ENCODE measurements around the gene NOP9.

The NOP9 gene

DNA sequence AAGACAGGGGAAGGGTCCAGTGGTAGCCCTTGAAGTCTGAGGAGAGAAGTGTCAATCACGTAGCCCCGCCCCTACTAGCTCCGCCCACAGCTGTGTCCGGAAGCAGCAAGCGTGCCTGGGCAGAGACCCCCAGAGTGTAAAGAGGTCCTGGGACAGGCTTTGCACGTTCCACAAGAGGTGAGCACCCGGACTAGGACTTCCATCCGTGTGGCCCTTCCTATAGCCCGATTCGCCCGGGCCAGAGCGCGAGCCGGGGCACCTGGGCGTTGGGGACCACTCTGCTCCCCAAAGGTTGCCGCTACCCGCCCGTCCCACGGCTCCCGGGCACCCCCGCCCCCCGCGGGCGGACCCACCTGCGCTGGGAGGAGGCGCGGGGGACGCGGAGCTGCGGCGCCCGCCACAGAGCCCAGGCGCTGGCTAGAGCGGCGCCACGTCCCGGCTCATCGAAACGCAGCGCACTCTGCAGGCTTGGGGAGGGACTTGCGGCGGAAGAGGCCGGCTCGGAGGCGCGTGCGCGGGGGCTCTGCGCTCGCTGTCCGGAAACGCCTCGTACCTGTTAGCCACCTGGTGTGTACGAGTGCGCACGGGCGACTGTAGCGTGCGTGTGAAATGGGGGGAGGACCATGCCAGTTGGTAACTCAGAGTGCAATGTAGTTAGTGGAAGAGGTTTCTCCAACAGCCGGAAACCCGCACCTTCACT is 28.4 kb upstream of the NOP9 start, which contains the start of gene RABGGTA:
Gene RABGGTA (minus strand): TSS at position 464 of the 700 bp plus-strand sequence. CDS start 482 bp downstream, outside the sequence.
- Mint-ChIP-seq H3K36me3 (ENCODE audit: low read depth) (peaks cover 38% of the 10 kb centered on the region), H3K4me3 (peak within 1 kb of the TSS; percentile 85), H3K27ac (peak within 1 kb of the TSS; percentile 95), H3K9me3 (no peaks in the 10 kb centered on the region), H3K4me1 (ENCODE audit: low read depth) (peaks cover 51% of the 10 kb centered on the region), H3K27me3 (no peaks in the 10 kb centered on the region)
- DNase-seq: peak; percentile 90

DNA sequence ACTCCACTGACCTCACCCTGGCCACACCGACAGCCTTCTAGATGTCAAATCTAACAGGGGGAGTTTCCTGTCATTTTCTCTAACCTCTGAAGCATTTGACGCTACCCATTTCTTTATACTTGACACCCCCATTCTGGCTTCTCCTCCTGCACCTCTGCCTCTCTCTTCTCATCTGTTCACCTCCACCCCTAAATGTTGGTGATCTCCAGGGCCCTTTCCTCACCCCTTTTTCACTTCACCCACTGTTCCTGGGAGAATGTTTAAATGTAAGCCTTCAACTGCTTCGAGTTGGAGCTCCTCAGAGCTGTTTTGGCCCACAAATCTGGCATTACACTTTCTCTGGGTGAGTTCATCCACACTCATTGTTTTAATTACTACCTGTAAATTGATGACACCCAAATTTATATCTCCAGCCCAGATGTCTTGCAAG is 27.8 kb upstream of the NOP9 start:
- Mint-ChIP-seq H3K4me1 (ENCODE audit: low read depth) (peaks cover 55% of the 10 kb centered on the region), H3K9me3 (no peaks in the 10 kb centered on the region), H3K36me3 (ENCODE audit: low read depth) (peaks cover 33% of the 10 kb centered on the region), H3K27ac (peak overlapping the region; percentile 95), H3K27me3 (no peaks in the 10 kb centered on the region), H3K4me3 (peak overlapping the region; percentile 85)
- DNase-seq: no peak

DNA sequence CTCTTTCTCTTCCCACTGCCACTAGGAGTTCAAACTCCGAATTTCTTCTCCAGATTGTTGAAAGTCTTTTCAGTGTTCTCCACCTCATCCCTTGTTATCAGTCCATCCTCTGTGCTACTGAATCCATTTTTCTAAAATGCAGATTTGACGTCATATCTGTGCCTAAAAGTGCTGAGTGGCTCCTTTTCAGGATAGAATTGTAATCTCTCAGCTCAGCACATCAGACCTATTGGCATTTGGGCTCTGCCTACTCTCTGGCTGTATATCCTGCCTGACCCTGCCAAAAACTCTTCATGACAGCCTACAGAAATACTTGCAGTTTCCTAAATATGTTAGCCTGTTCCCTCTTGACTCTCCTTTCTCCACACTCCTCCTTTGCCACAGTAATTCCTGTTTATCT is 27.2 kb upstream of the NOP9 start:
- Mint-ChIP-seq H3K27ac (peak overlapping the region; percentile 95), H3K4me3 (peak overlapping the region; percentile 85), H3K36me3 (ENCODE audit: low read depth) (peaks cover 26% of the 10 kb centered on the region), H3K9me3 (no peaks in the 10 kb centered on the region), H3K4me1 (ENCODE audit: low read depth) (peaks cover 61% of the 10 kb centered on the region), H3K27me3 (no peaks in the 10 kb centered on the region)
- no peak for DNase-seq

DNA sequence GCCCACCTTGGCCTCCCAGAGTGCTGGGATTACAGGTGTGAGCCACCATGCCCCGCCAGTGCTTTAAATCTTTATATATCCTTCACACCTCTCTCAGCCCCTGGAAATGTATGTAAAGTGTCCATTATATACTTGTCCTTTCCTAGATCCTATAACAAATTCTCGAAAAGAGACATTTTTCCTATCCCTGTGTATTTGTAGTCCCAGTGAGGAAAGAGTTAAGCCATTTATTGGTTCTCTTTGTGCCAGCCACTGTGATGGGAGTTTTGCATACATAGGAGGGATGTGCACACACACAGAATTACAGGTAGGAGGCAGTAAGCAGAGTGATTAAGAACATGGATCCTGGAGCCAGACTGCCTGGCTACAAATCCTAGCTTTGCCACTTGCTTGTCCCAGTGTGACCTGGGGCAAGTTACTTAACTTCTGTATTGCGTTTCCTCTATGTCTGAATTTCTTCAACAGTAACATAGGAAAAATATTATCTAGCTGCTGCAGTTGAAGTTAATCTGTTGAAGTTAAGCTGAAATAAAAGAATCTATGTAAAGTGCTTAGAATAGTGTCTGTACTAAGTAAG is 26.1 kb upstream of the NOP9 start:
- Mint-ChIP-seq H3K4me3 (peak overlapping the region; percentile 13), H3K9me3 (peaks cover 2% of the 10 kb centered on the region), H3K27ac (peak overlapping the region; percentile 89), H3K4me1 (ENCODE audit: low read depth) (peaks cover 71% of the 10 kb centered on the region), H3K27me3 (no peaks in the 10 kb centered on the region), H3K36me3 (ENCODE audit: low read depth) (peaks cover 19% of the 10 kb centered on the region)
- DNase-seq: no peak

DNA sequence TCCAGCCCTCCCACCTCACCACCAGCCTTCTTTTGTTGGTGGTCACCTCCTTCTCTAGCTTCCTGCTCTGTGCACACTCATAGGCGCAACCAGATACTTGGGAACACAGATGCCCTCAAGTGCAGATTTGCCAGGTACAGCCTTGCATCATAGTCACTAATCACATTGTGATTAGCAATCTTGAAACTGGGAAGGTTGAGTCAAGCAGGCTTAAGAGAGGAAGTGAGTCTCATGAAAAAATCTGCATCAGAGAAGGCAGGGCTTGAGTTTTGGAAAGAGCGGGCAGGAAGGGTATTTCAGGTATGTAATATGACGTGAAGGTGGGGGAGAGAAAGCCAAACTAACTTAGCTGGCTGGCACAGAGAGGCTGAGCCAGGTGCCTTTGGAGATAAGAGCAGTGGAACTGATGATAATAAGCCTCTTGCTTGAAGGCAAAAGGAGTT is 25.5 kb upstream of the NOP9 start:
- peak; percentile 71 for DNase-seq
- Mint-ChIP-seq H3K27ac (peak overlapping the region; percentile 89), H3K36me3 (ENCODE audit: low read depth) (peaks cover 13% of the 10 kb centered on the region), H3K9me3 (peaks cover 2% of the 10 kb centered on the region), H3K4me1 (ENCODE audit: low read depth) (peaks cover 77% of the 10 kb centered on the region), H3K4me3 (peak overlapping the region; percentile 28), H3K27me3 (no peaks in the 10 kb centered on the region)

DNA sequence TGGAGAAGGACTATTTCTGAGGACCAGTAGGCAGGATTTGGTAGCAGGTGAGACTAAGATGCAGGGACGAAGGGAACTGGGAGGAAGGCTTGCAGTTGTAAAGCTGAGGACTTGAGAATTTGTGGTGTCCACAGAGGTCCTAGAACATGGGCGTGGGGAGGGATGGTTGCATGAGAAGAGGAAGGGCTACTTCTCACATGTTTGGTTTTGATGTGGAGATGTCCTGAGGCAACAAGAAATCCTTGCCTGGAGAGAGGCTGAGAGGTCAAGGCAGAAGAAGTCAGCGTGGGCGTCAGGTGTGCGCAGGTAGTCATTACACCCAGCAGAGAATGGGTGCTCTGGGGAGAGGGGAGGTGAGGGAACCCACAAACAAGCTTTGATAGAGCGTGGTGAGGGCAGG is 22.6 kb upstream of the NOP9 start:
- Mint-ChIP-seq H3K9me3 (peaks cover 2% of the 10 kb centered on the region), H3K27me3 (no peaks in the 10 kb centered on the region), H3K27ac (peak overlapping the region; percentile 2), H3K4me3 (no peak overlapping the region), H3K36me3 (ENCODE audit: low read depth) (no peaks in the 10 kb centered on the region), H3K4me1 (ENCODE audit: low read depth) (peaks cover 73% of the 10 kb centered on the region)
- no peak for DNase-seq

DNA sequence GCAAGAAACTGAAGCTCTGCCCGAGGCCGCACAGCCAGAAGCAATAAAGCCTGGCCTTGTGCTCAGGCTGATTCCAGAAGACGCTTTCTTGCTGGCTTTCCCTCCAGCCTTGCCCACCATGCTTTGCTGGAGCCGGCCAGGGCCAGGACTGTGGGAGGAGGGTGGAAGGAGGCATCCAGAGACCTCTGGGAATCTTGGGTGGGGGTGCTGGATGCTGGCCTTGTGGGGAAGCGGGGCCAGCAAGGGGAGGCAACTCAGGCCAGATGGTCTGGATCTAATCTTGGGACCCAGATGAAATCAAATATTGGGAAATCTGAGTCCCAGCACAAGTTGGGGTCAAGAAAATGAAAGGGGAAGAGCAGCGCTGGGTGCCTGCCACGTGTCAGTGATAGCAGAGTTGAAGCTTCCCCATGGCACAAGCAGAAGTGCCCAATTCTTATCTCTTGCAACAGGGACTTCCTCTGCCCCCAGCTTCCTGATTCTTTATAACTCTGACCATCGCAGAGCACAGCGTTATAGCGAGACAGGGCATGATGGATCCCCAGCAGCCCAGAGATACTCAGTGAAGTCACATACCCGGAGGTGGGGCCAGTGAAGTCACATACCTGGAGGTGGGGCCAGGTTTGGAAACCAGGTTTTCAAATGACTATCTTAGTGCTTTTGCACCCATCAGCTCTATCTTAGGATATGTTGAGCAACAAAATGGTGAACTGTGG is 21.9 kb upstream of the NOP9 start:
- Mint-ChIP-seq H3K9me3 (peaks cover 2% of the 10 kb centered on the region), H3K27ac (peak overlapping the region; percentile 70), H3K4me1 (ENCODE audit: low read depth) (peaks cover 66% of the 10 kb centered on the region), H3K4me3 (no peak overlapping the region), H3K36me3 (ENCODE audit: low read depth) (no peaks in the 10 kb centered on the region), H3K27me3 (no peaks in the 10 kb centered on the region)
- DNase-seq: no peak

DNA sequence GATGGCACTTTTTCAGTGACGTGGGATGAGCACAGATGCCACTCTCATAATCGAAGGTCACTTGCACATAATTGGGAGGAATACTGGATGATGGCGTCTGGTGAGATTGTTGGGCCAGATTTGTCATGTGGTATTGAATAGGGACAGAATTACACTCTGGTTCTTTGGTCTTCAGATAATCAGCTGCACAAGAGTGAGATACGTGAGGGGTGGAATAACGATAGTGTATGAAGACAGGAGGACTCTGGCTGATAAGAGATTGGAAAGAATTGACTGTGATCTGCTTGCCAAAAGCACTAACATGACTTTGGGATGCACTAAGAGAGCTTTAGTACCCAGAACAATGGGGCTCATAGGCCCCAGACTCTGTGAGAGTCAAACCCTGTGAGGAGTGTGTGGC is 21.2 kb upstream of the NOP9 start:
- no peak overlapping the region for H3K4me3 Mint-ChIP-seq

DNA sequence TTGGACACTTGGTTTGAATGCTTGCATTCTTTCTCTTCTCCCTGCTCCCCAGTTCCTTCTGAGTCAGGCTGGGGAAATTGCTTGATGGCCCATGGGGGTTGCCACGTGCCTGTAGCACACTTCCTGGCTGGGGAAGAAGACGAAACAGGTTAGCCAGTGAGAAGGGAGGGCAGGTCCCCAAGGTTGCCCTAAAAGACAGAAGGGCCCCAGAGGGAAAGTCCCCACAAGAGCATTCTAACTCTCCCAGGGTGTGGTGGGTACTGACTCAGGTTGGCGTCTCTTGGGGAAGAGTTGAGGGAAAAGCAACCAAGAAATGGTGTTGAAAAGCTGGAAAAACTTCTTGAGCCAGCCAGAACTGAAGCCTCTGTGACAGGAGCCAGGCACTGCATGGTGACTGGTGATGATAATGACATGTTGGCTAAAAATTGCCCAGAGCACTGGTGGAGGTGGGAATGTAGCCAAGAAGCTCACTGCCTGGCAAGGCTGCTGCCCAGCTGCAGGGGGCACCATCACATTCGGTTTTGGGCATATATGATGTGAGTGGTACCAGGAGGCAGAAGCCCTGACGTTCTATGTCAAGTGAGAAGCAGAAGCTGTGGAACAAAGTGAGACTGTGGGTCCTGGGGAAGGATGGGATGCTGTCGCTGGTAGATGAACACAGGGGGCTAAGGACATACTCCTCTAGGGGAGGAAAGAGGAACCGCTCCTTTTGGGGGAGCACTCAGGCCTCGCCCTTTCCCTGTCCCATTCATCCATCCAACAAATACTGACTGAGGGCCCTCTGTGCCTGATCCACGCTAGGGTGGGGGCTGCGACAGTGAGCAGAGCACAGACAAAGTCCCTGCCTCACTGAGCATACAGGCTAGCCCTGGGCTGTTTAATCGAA is 20.1 kb upstream of the NOP9 start:
- peaks cover 49% of the 10 kb centered on the region for H3K4me1 Mint-ChIP-seq (ENCODE audit: low read depth)
- no peaks in the 10 kb centered on the region for H3K27me3 Mint-ChIP-seq
- no peaks in the 10 kb centered on the region for H3K36me3 Mint-ChIP-seq (ENCODE audit: low read depth)
- peaks cover 2% of the 10 kb centered on the region for H3K9me3 Mint-ChIP-seq
- peak; percentile 69 for DNase-seq
- peak overlapping the region; percentile 77 for H3K27ac Mint-ChIP-seq
- peak overlapping the region; percentile 18 for H3K4me3 Mint-ChIP-seq

More for the DNA sequence above, 21.2 kb upstream of the NOP9 start:
- DNase-seq: no peak
- H3K9me3 Mint-ChIP-seq: peaks cover 2% of the 10 kb centered on the region
- H3K27ac Mint-ChIP-seq: peak overlapping the region; percentile 70
- no peaks in the 10 kb centered on the region for H3K27me3 Mint-ChIP-seq
- no peaks in the 10 kb centered on the region for H3K36me3 Mint-ChIP-seq (ENCODE audit: low read depth)
- H3K4me1 Mint-ChIP-seq (ENCODE audit: low read depth): peaks cover 59% of the 10 kb centered on the region

DNA sequence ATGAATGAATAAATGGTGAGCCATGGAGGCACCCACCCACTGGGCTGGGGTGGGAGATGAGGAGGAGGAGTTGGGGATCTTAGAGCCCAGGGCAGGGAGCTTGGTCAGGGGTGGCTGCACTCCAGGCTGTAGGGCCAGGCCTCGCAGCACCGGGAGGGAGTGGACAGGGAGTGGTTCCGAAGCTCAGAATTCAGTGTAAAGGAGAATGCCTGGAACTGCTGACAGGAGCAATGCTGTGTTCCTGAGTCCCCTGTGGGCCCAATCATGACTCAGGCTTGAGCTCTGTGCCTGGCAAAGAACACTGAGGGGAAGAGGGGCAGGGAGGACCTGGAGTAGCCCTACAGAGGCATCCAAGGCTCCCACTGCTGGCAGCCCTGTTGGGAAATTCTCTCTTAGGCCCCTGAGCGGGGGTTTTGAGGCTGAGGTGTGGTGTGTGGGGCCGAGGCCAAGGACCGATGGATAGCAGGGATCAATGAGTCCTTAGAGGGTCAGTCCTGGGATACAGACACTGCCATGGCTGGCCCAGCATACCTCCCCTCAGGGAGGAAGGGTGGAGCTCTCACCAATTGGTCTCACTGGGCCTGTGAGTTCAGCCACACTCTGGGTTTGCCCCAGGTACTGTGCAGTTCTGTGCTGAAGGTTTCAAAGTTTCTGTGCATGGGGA is 18.7 kb upstream of the NOP9 start:
- Mint-ChIP-seq H3K4me1 (ENCODE audit: low read depth) (peaks cover 39% of the 10 kb centered on the region), H3K27ac (no peak overlapping the region), H3K36me3 (ENCODE audit: low read depth) (no peaks in the 10 kb centered on the region), H3K9me3 (peaks cover 2% of the 10 kb centered on the region), H3K27me3 (no peaks in the 10 kb centered on the region), H3K4me3 (no peak overlapping the region)
- DNase-seq: no peak

DNA sequence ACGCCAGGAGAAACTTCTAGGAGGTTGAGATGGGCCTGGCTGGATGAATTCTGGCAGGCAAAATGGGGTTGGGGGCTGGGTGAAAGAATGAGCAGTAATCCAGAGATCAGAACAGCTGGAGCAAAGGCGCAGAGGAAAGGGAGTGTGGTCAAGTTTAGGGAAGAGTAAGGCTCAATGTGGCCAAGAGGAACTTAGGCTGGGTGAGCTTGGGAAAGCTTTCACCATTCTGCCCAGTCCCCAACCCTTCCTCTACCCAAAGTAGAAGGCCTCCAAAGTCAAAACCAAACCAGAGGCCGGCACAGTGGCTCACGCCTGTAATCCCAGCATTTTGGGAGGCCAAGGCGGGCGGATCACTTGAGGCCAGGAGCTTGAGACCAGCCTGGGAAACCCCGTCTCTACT is 18.0 kb upstream of the NOP9 start:
- no peak for DNase-seq
- Mint-ChIP-seq H3K27me3 (no peaks in the 10 kb centered on the region), H3K4me3 (no peak overlapping the region), H3K36me3 (ENCODE audit: low read depth) (no peaks in the 10 kb centered on the region), H3K9me3 (peaks cover 2% of the 10 kb centered on the region), H3K27ac (no peak overlapping the region), H3K4me1 (ENCODE audit: low read depth) (peaks cover 37% of the 10 kb centered on the region)

DNA sequence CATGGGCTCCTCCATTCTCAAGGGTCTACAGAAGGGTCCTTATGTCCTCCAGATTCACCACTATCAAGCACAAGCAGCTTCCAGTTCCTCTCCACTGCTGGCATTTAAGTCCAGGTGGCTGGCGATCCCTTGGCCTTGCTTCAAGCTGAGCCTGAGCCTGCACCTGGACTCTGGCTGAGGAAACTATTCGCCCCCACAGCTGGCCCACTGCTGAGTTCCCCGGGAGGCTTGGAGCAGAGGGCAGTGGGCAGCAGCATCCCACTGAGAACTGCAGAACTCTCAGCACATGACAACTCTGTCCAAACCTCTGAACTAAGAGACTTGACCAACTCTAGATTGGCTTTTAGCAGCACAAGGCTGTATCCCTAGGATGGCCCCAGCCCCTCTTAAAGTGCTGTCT is 16.9 kb upstream of the NOP9 start:
- no peaks in the 10 kb centered on the region for H3K36me3 Mint-ChIP-seq (ENCODE audit: low read depth)
- H3K4me3 Mint-ChIP-seq: no peak overlapping the region
- peaks cover 2% of the 10 kb centered on the region for H3K9me3 Mint-ChIP-seq
- H3K27me3 Mint-ChIP-seq: no peaks in the 10 kb centered on the region
- peaks cover 27% of the 10 kb centered on the region for H3K4me1 Mint-ChIP-seq (ENCODE audit: low read depth)
- H3K27ac Mint-ChIP-seq: no peak overlapping the region
- no peak for DNase-seq

DNA sequence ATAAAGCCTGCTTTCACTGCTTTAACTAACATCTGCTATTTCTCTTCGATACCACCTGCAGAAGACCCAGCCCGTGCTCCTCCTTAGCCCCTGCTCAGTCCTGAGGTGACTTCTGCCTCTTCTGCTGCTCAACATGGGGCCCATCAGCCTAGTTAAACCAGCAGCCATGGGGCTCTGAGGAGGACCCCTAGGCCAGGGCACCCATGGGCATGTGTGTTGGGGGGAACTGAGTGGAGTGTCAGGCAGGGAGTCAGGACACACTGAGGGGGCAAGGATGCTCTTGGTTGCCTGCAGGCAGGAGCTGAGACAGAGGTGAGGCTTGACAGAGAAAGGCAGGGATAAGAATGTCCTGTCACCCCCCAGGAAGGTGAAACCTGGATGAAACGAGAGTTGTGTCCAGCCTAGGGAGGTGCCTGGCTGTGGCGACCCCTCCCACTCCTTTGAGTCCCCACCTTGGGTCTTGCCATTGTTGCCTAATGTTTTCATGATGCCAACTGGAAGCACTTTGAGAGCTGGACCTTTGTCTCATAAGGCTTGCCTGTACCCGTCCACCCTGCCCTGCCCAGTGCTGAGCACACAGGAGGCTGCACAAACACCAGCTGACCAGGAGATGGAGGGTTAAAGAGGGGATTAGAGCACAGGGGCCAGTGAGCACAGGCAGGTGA is 15.7 kb upstream of the NOP9 start:
- DNase-seq: no peak
- no peaks in the 10 kb centered on the region for H3K27me3 Mint-ChIP-seq
- peaks cover 1% of the 10 kb centered on the region for H3K36me3 Mint-ChIP-seq (ENCODE audit: low read depth)
- H3K4me1 Mint-ChIP-seq (ENCODE audit: low read depth): peaks cover 19% of the 10 kb centered on the region
- no peak overlapping the region for H3K4me3 Mint-ChIP-seq
- H3K27ac Mint-ChIP-seq: no peak overlapping the region
- no peaks in the 10 kb centered on the region for H3K9me3 Mint-ChIP-seq
